Activated B cell treated with CpG ODN at 0.5 μM for 24 hours (primary cell): ENCODE data around the gene BZW2. TPM values are rescaled to one million over a fixed set of nuclear protein-coding genes. Genes with fewer than 3 reads are reported as not detected.

Experiments
- ATAC-seq: fragments of 200-7000 bp; cut with Tn5 transposase; one replicate; pipeline ENCODE4 v1.10.0; 2021; ENCODE audit warnings: low read depth, mild to moderate bottlenecking, moderate library complexity
- CTCF ChIA-PET: fragments of 350-600 bp; sonication (Branson Sonifier 250); formaldehyde crosslinking; loops from one replicate; lab custom pipeline; 2021; ENCODE audit warnings: antibody characterized with exemption; lab: Charles Lee
- POLR2A ChIA-PET: fragments of 350-600 bp; sonication (Branson Sonifier 250); formaldehyde crosslinking; loops from one replicate; lab custom pipeline; 2021; ENCODE audit warnings: antibody characterized with exemption; lab: Charles Lee
- DNase-seq: peaks from one replicate; pipeline ENCODE4 v3.0.0; 2022
- H3K27ac Mint-ChIP-seq: one replicate; pipeline ENCODE4 v1.8.0; 2020; ENCODE audit warnings: mixed read lengths
- H3K27me3 Mint-ChIP-seq: one replicate; pipeline ENCODE4 v1.8.0; 2021; ENCODE audit warnings: mixed read lengths
- H3K36me3 Mint-ChIP-seq: one replicate; pipeline ENCODE4 v1.8.0; 2021; ENCODE audit warnings: low read depth, mixed read lengths
- H3K4me1 Mint-ChIP-seq: one replicate; pipeline ENCODE4 v1.8.0; 2021; ENCODE audit warnings: mixed read lengths
- H3K4me3 Mint-ChIP-seq: one replicate; pipeline ENCODE4 v1.8.0; 2020; ENCODE audit warnings: mild to moderate bottlenecking, mixed read lengths
- H3K9me3 Mint-ChIP-seq: one replicate; pipeline ENCODE4 v1.8.0; 2020; ENCODE audit warnings: mixed read lengths
- CTCF ChIP-seq: fragments of 200-600 bp; IDR thresholded peaks from one replicate; pipeline ENCODE4 v1.8.0; 2022; ENCODE audit warnings: antibody characterized with exemption, mild to moderate bottlenecking
- intact Hi-C: fragments of 100-400 bp; cut with micrococcal nuclease; formaldehyde crosslinking; loops from one replicate; pipeline ENCODE4 v1.15.1; 2024
- total RNA-seq: library from RNA; stranded (reverse); gene quantifications from 2 replicates; pipeline ENCODE4 v1.2.3, GENCODE V29; 2022

Gene BZW2
- total RNA-seq, 1 donor from 2014 or later: 47.2 TPM

GRCh38 chr7:16718111-16718656 is 72.2 kb downstream of the BZW2 start:
- H3K4me1 Mint-ChIP-seq: peaks cover 1% of the 10 kb centered on the region
- POLR2A ChIA-PET: no interaction called here
- no peaks in the 10 kb centered on the region for H3K36me3 Mint-ChIP-seq
- no peak overlapping the region for H3K27ac Mint-ChIP-seq
- DNase-seq (no peak), ATAC-seq (no peak)
- no peaks in the 10 kb centered on the region for H3K27me3 Mint-ChIP-seq
- CTCF ChIA-PET: no interaction called here
- H3K4me3 Mint-ChIP-seq: no peak overlapping the region
- TF ChIP-seq CTCF: no peak
- intact Hi-C loops: no loop called here
- no peaks in the 10 kb centered on the region for H3K9me3 Mint-ChIP-seq

- ATAC-seq (no peak), DNase-seq (no peak)
- TF ChIP-seq CTCF: no peak
- Mint-ChIP-seq H3K4me3 (no peak overlapping the region), H3K4me1 (no peaks in the 10 kb centered on the region), H3K36me3 (no peaks in the 10 kb centered on the region), H3K9me3 (no peaks in the 10 kb centered on the region), H3K27ac (no peak overlapping the region), H3K27me3 (no peaks in the 10 kb centered on the region)
- intact Hi-C loops: no loop called here
- POLR2A ChIA-PET: no interaction called here
- CTCF ChIA-PET: no interaction called here
These were observed 73.7 kb downstream of the BZW2 start for GRCh38 chr7:16719699-16720098.

- ChIA-PET POLR2A (no interaction called here), CTCF (no interaction called here)
- intact Hi-C loops: no loop called here
- Mint-ChIP-seq H3K36me3 (no peaks in the 10 kb centered on the region), H3K4me1 (no peaks in the 10 kb centered on the region), H3K27ac (no peak overlapping the region), H3K27me3 (no peaks in the 10 kb centered on the region), H3K4me3 (no peak overlapping the region), H3K9me3 (no peaks in the 10 kb centered on the region)
- no peak for ATAC-seq
- TF ChIP-seq CTCF: no peak
- DNase-seq: no peak
These were observed 75.6 kb downstream of the BZW2 start for GRCh38 chr7:16721541-16721940.

- ChIA-PET POLR2A (interaction anchor here (0.7 kb wide), 1 partner anchor 130 kb away, joined by 6 read pairs; no protein-coding TSS in a partner anchor), CTCF (no interaction called here)
- DNase-seq: no peak
- TF ChIP-seq CTCF: no peak
- H3K4me1 Mint-ChIP-seq: no peaks in the 10 kb centered on the region
- H3K36me3 Mint-ChIP-seq: no peaks in the 10 kb centered on the region
- ATAC-seq: no peak
- H3K4me3 Mint-ChIP-seq: no peak overlapping the region
- intact Hi-C loops: no loop called here
- no peaks in the 10 kb centered on the region for H3K27me3 Mint-ChIP-seq
- H3K9me3 Mint-ChIP-seq: no peaks in the 10 kb centered on the region
- no peak overlapping the region for H3K27ac Mint-ChIP-seq
These were observed 78.4 kb downstream of the BZW2 start for GRCh38 chr7:16724344-16724743.

- H3K36me3 Mint-ChIP-seq: no peaks in the 10 kb centered on the region
- H3K27me3 Mint-ChIP-seq: no peaks in the 10 kb centered on the region
- H3K9me3 Mint-ChIP-seq: no peaks in the 10 kb centered on the region
- no peak for ATAC-seq
- CTCF ChIA-PET: no interaction called here
- no peak for DNase-seq
- no peaks in the 10 kb centered on the region for H3K4me1 Mint-ChIP-seq
- intact Hi-C loops: no loop called here
- TF ChIP-seq CTCF: no peak
- no peak overlapping the region for H3K27ac Mint-ChIP-seq
- POLR2A ChIA-PET: no interaction called here
- H3K4me3 Mint-ChIP-seq: no peak overlapping the region
These were observed 80.2 kb downstream of the BZW2 start for GRCh38 chr7:16726189-16726588.
